ENCODE data around the gene SQOR. TPM values are rescaled to one million over a fixed set of nuclear protein-coding genes. Genes with fewer than 3 reads are reported as not detected.
A peak's percentile ranks its signal among the peaks of the same experiment; 100 is the strongest.

SQOR gene
- total and polyA plus RNA-seq, 2 donors (not counting 1 experiment from before 2014, with no cell fraction given) = 81.5 to 129 TPM

DNA sequence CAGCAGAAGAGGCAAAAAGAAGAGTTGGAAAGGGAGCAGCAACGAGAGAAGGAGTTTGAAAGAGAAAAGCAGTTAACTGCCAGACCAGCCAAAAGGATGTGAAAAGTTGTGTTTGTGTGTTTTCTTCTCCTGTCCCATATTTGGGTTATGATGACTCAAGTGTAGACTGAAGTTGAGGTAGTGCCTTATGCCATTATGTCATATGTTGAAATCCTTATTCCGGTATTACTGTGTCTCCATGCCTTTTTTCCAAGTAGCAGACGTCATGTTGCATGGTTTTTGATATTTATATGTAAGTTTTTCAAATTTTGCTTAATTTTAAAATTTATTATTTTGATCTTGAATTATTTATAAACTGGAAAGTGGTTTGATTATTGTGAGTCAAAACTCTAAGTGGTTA lies 28.4 kb upstream of the SQOR start:
- Histone ChIP-seq H2AFZ (ENCODE audit: low read length) (no peak overlapping the region), H3K4me1 (ENCODE audit: control insufficient read depth, extremely low read depth, insufficient read depth, low read length) (no peaks in the 10 kb centered on the region), H4K20me1 (ENCODE audit: control insufficient read depth, extremely low read depth, insufficient read depth, low read length) (no peaks in the 10 kb centered on the region), H3K27ac (ENCODE audit: insufficient read depth, low read length) (no peak overlapping the region), H3K9me3 (ENCODE audit: control insufficient read depth, insufficient read depth, low read depth, low read length) (no peaks in the 10 kb centered on the region), H3K4me2 (ENCODE audit: extremely low read depth, insufficient read depth, low read length) (no peak overlapping the region), H3K27me3 (ENCODE audit: control insufficient read depth, insufficient read depth, low read length) (no peaks in the 10 kb centered on the region), H3K9ac (ENCODE audit: insufficient read depth, low read length) (no peak overlapping the region), H3K4me3 (replicated peaks in 1 of 4; ENCODE audit: control extremely low read depth in 1 of 4, insufficient read depth in 1 of 4, low read depth in 3 of 4, low read length in 4 of 4) (no peak overlapping the region), H3K79me2 (ENCODE audit: control insufficient read depth, insufficient read depth, low read length) (peaks cover 2% of the 10 kb centered on the region), H3K36me3 (ENCODE audit: control insufficient read depth, insufficient read depth, low read length) (no peaks in the 10 kb centered on the region)
- TF ChIP-seq, protein P1, sequence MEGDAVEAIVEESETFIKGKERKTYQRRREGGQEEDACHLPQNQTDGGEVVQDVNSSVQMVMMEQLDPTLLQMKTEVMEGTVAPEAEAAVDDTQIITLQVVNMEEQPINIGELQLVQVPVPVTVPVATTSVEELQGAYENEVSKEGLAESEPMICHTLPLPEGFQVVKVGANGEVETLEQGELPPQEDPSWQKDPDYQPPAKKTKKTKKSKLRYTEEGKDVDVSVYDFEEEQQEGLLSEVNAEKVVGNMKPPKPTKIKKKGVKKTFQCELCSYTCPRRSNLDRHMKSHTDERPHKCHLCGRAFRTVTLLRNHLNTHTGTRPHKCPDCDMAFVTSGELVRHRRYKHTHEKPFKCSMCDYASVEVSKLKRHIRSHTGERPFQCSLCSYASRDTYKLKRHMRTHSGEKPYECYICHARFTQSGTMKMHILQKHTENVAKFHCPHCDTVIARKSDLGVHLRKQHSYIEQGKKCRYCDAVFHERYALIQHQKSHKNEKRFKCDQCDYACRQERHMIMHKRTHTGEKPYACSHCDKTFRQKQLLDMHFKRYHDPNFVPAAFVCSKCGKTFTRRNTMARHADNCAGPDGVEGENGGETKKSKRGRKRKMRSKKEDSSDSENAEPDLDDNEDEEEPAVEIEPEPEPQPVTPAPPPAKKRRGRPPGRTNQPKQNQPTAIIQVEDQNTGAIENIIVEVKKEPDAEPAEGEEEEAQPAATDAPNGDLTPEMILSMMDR (conservative IDR thresholded peaks at IDR 0.05 in 1 of 2, IDR thresholded peaks at IDR 0.05 in 1 of 2; ENCODE audit: low read depth in 1 of 2, low read length in 2 of 2) = no peak
- TF ChIP-seq EZH2 (IDR thresholded peaks at IDR 0.05; ENCODE audit: low read length, missing control alignments) = no peak
- peak in 1 of 2 donors; percentile 8 for DNase-seq (ENCODE audit: low read depth in 2 of 2)

GRCh38 chr15:45606841-45607240 lies 28.0 kb upstream of the SQOR start:
- Histone ChIP-seq H3K4me1 (ENCODE audit: control insufficient read depth, extremely low read depth, insufficient read depth, low read length) (no peaks in the 10 kb centered on the region), H2AFZ (ENCODE audit: low read length) (no peak overlapping the region), H3K79me2 (ENCODE audit: control insufficient read depth, insufficient read depth, low read length) (peaks cover 1% of the 10 kb centered on the region), H3K4me2 (ENCODE audit: extremely low read depth, insufficient read depth, low read length) (no peak overlapping the region), H4K20me1 (ENCODE audit: control insufficient read depth, extremely low read depth, insufficient read depth, low read length) (no peaks in the 10 kb centered on the region), H3K9ac (ENCODE audit: insufficient read depth, low read length) (no peak overlapping the region), H3K36me3 (ENCODE audit: control insufficient read depth, insufficient read depth, low read length) (no peaks in the 10 kb centered on the region), H3K9me3 (ENCODE audit: control insufficient read depth, insufficient read depth, low read depth, low read length) (no peaks in the 10 kb centered on the region), H3K4me3 (replicated peaks in 1 of 4; ENCODE audit: control extremely low read depth in 1 of 4, insufficient read depth in 1 of 4, low read depth in 3 of 4, low read length in 4 of 4) (no peak overlapping the region), H3K27ac (ENCODE audit: insufficient read depth, low read length) (no peak overlapping the region), H3K27me3 (ENCODE audit: control insufficient read depth, insufficient read depth, low read length) (no peaks in the 10 kb centered on the region)
- no peak for DNase-seq (ENCODE audit: low read depth in 2 of 2)
- TF ChIP-seq, protein P1 (conservative IDR thresholded peaks at IDR 0.05 in 1 of 2, IDR thresholded peaks at IDR 0.05 in 1 of 2; ENCODE audit: low read depth in 1 of 2, low read length in 2 of 2) = no peak
- TF ChIP-seq EZH2 (IDR thresholded peaks at IDR 0.05; ENCODE audit: low read length, missing control alignments) = no peak

- peak in 1 of 2 donors; percentile 28 for DNase-seq (ENCODE audit: low read depth in 2 of 2)
- no peaks in the 10 kb centered on the region for H4K20me1 ChIP-seq (ENCODE audit: control insufficient read depth, extremely low read depth, insufficient read depth, low read length)
- no peaks in the 10 kb centered on the region for H3K4me1 ChIP-seq (ENCODE audit: control insufficient read depth, extremely low read depth, insufficient read depth, low read length)
- TF ChIP-seq EZH2 (IDR thresholded peaks at IDR 0.05; ENCODE audit: low read length, missing control alignments) = no peak
- TF ChIP-seq, protein P1 (conservative IDR thresholded peaks at IDR 0.05 in 1 of 2, IDR thresholded peaks at IDR 0.05 in 1 of 2; ENCODE audit: low read depth in 1 of 2, low read length in 2 of 2) = peak; percentile 25 to 48
- H3K27me3 ChIP-seq (ENCODE audit: control insufficient read depth, insufficient read depth, low read length) = no peaks in the 10 kb centered on the region
- no peaks in the 10 kb centered on the region for H3K36me3 ChIP-seq (ENCODE audit: control insufficient read depth, insufficient read depth, low read length)
- H3K27ac ChIP-seq (ENCODE audit: insufficient read depth, low read length) = no peak overlapping the region
- no peak overlapping the region for H2AFZ ChIP-seq (ENCODE audit: low read length)
- H3K9me3 ChIP-seq (ENCODE audit: control insufficient read depth, insufficient read depth, low read depth, low read length) = no peaks in the 10 kb centered on the region
- H3K4me2 ChIP-seq (ENCODE audit: extremely low read depth, insufficient read depth, low read length) = no peak overlapping the region
- no peak overlapping the region for H3K9ac ChIP-seq (ENCODE audit: insufficient read depth, low read length)
- H3K79me2 ChIP-seq (ENCODE audit: control insufficient read depth, insufficient read depth, low read length) = no peaks in the 10 kb centered on the region
- H3K4me3 ChIP-seq (replicated peaks in 1 of 4; ENCODE audit: control extremely low read depth in 1 of 4, insufficient read depth in 1 of 4, low read depth in 3 of 4, low read length in 4 of 4) = no peak overlapping the region
These were observed 23.5 kb upstream of the SQOR start for GRCh38 chr15:45611305-45611704.
